ENCODE measurements around the gene CCDC149. TPM values are rescaled to one million over a fixed set of nuclear protein-coding genes. Genes with fewer than 3 reads are reported as not detected.

Gene CCDC149
- total and polyA plus RNA-seq, 2 donors (not counting 3 experiments of a cell fraction or from before 2014, with no cell fraction given): 7.8 to 11.3 TPM

DNA sequence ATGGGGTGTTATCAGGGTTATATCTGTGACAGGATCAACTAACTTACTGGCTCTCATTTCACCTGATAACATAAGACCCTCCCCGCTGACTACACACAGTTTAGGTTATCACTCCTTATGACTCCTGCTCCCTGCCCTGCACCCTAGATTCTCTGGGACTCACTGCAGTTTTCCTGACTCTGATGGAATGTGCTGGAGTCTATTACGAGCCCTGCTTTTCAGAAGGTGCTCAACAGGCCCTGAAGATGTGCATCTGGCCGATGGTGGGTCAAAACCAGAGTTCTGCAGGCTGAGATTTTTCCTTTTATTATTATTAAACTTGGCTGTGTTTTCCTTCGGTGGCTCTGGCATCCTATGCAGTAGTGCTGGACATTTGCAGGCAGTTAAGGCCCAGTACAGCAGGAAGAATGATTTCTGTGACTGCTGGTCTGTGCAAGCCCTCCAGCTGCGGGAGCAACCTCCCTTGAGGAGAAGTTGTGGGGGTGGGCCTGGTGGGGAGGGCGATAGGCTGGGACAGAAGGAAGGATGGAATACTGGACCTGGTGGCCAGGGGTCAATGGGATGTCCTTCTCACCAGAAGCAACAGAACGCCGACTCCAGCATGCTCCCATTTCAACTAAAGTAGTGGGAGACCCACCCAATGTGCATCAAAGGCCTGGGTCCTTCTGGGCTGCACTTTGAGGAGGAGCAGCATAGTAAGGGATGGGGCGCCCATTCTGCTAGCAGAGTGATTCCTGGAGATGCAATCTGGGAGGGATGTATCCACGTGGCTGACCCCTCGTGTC is 106.4 kb downstream of the CCDC149 start:
- Histone ChIP-seq H4K20me1 (replicated peaks; ENCODE audit: control insufficient read depth, extremely low read depth, insufficient read depth, low read length) (no peaks in the 10 kb centered on the region), H3K9me1 (replicated peaks; ENCODE audit: control insufficient read depth, extremely low read depth, insufficient read depth, low read length) (no peaks in the 10 kb centered on the region), H3K36me3 (ENCODE audit: control insufficient read depth in 2 of 2, extremely low read depth in 1 of 2, insufficient read depth in 2 of 2, low read length in 2 of 2) (no peaks in the 10 kb centered on the region), H3K4me1 (ENCODE audit: control insufficient read depth, extremely low read depth, insufficient read depth, low read length) (no peaks in the 10 kb centered on the region), H2AFZ (ENCODE audit: low read depth, low read length) (no peak overlapping the region), H3K9me3 (replicated peaks; ENCODE audit: control insufficient read depth, insufficient read depth, low read length) (no peaks in the 10 kb centered on the region), H3K9ac (replicated peaks; ENCODE audit: extremely low read depth, insufficient read depth, low read length) (no peak overlapping the region), H3K4me3 (replicated peaks in 1 of 3; ENCODE audit: insufficient read depth in 1 of 3, low read depth in 1 of 3, low read length in 3 of 3) (no peak overlapping the region), H3K27ac (ENCODE audit: insufficient read depth, low read depth, low read length) (no peak overlapping the region), H3K79me2 (ENCODE audit: control insufficient read depth, insufficient read depth, low read length) (no peaks in the 10 kb centered on the region), H3K4me2 (ENCODE audit: insufficient read depth, low read length) (no peak overlapping the region), H3K27me3 (ENCODE audit: control insufficient read depth in 2 of 2, insufficient read depth in 2 of 2, low read length in 2 of 2) (peaks cover 11 to 12% of the 10 kb centered on the region in 2 experiments)
- FAIRE-seq (no peak), DNase-seq (ENCODE audit: low read depth, low spot score) (no peak)
- dilution Hi-C loops (cut with MboI; ENCODE audit: extremely low pct_ligation_motif_present, low sequenced_read_pairs): no loop called here
- CTCF ChIA-PET: no interaction called here
- TF ChIP-seq, protein P1, sequence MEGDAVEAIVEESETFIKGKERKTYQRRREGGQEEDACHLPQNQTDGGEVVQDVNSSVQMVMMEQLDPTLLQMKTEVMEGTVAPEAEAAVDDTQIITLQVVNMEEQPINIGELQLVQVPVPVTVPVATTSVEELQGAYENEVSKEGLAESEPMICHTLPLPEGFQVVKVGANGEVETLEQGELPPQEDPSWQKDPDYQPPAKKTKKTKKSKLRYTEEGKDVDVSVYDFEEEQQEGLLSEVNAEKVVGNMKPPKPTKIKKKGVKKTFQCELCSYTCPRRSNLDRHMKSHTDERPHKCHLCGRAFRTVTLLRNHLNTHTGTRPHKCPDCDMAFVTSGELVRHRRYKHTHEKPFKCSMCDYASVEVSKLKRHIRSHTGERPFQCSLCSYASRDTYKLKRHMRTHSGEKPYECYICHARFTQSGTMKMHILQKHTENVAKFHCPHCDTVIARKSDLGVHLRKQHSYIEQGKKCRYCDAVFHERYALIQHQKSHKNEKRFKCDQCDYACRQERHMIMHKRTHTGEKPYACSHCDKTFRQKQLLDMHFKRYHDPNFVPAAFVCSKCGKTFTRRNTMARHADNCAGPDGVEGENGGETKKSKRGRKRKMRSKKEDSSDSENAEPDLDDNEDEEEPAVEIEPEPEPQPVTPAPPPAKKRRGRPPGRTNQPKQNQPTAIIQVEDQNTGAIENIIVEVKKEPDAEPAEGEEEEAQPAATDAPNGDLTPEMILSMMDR (IDR thresholded peaks at IDR 0.05; ENCODE audit: extremely low read depth in 1 of 2, insufficient read depth in 1 of 2, low read depth in 1 of 2, low read length in 2 of 2): no peak
- no TSS peak for BruUV-seq (replicated peaks)
- intact Hi-C loops (cut with micrococcal nuclease): no loop called here
- POLR2A ChIA-PET: no interaction called here

DNA sequence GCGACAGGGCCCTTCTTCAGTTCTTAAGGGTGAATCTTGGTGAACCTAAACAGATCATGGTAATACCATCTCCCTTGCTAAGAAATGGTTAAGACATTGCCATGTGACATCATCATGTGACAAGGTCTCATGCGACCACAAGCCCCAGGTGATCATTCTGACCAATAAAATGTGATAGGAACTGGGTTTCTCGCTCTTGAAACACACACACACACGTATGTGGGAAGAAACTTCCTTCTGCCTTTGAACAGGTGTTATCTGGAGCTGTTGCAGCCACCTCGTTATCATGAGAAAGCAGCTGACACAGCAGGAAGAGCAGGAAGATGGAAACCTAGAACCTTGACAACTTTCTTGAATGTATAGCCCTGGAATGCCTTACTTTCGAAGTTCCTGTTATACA is 107.3 kb downstream of the CCDC149 start:
- H2AFZ ChIP-seq (ENCODE audit: low read depth, low read length): no peak overlapping the region
- H3K27ac ChIP-seq (ENCODE audit: insufficient read depth, low read depth, low read length): no peak overlapping the region
- H3K4me1 ChIP-seq (ENCODE audit: control insufficient read depth, extremely low read depth, insufficient read depth, low read length): no peaks in the 10 kb centered on the region
- no peak overlapping the region for H3K4me2 ChIP-seq (ENCODE audit: insufficient read depth, low read length)
- H4K20me1 ChIP-seq (replicated peaks; ENCODE audit: control insufficient read depth, extremely low read depth, insufficient read depth, low read length): no peaks in the 10 kb centered on the region
- FAIRE-seq: no peak
- H3K9ac ChIP-seq (replicated peaks; ENCODE audit: extremely low read depth, insufficient read depth, low read length): no peak overlapping the region
- H3K36me3 ChIP-seq (ENCODE audit: control insufficient read depth in 2 of 2, extremely low read depth in 1 of 2, insufficient read depth in 2 of 2, low read length in 2 of 2): no peaks in the 10 kb centered on the region
- peaks cover 19 to 20% of the 10 kb centered on the region in 2 experiments for H3K27me3 ChIP-seq (ENCODE audit: control insufficient read depth in 2 of 2, insufficient read depth in 2 of 2, low read length in 2 of 2)
- ChIA-PET CTCF (interaction anchor here (1.5 kb wide), 1 partner anchor 10 kb away, joined by 3 read pairs; the partner anchor contains the start of gene SOD3), POLR2A (no interaction called here)
- BruUV-seq (replicated peaks): no TSS peak
- DNase-seq (ENCODE audit: low read depth, low spot score): no peak
- no peaks in the 10 kb centered on the region for H3K79me2 ChIP-seq (ENCODE audit: control insufficient read depth, insufficient read depth, low read length)
- intact Hi-C loops (cut with micrococcal nuclease) (no loop called here), dilution Hi-C loops (cut with MboI; ENCODE audit: extremely low pct_ligation_motif_present, low sequenced_read_pairs) (no loop called here)
- no peak overlapping the region for H3K4me3 ChIP-seq (replicated peaks in 1 of 3; ENCODE audit: insufficient read depth in 1 of 3, low read depth in 1 of 3, low read length in 3 of 3)
- no peaks in the 10 kb centered on the region for H3K9me1 ChIP-seq (replicated peaks; ENCODE audit: control insufficient read depth, extremely low read depth, insufficient read depth, low read length)
- TF ChIP-seq POLR2AphosphoS5 (IDR thresholded peaks at IDR 0.05; ENCODE audit: insufficient read depth, low read depth, low read length): no peak
- TF ChIP-seq, protein P1 (IDR thresholded peaks at IDR 0.05; ENCODE audit: extremely low read depth in 1 of 2, insufficient read depth in 1 of 2, low read depth in 1 of 2, low read length in 2 of 2): no peak
- TF ChIP-seq FOS (IDR thresholded peaks at IDR 0.05; ENCODE audit: borderline replicate concordance, insufficient read depth, low read length): no peak
- TF ChIP-seq EZH2 (IDR thresholded peaks at IDR 0.05; ENCODE audit: borderline replicate concordance, low read depth, low read length, severe bottlenecking): no peak
- TF ChIP-seq JUN (IDR thresholded peaks at IDR 0.05; ENCODE audit: borderline replicate concordance, insufficient read depth, insufficient read length, low read depth): no peak
- TF ChIP-seq POLR2A (IDR thresholded peaks at IDR 0.05; ENCODE audit: low read depth, low read length): no peak
- TF ChIP-seq MYC (IDR thresholded peaks at IDR 0.05; ENCODE audit: low read depth, low read length): no peak
- TF ChIP-seq, protein P2, sequence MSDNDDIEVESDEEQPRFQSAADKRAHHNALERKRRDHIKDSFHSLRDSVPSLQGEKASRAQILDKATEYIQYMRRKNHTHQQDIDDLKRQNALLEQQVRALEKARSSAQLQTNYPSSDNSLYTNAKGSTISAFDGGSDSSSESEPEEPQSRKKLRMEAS (IDR thresholded peaks at IDR 0.05; ENCODE audit: insufficient read depth, insufficient read length): no peak
- TF ChIP-seq GATA2 (IDR thresholded peaks at IDR 0.05; ENCODE audit: insufficient read depth, insufficient read length, low read depth, low read length): no peak
- H3K9me3 ChIP-seq (replicated peaks; ENCODE audit: control insufficient read depth, insufficient read depth, low read length): no peaks in the 10 kb centered on the region

Data from endothelial cell of umbilical vein (primary cell).